DND-41 (cell line): ENCODE measurements around the gene TP73.

ENCODE experiments used
- ATAC-seq: fragments of 200-7000 bp; cut with Tn5 transposase; 3 replicates; pipeline ENCODE4 v1.9.1; 2021; ENCODE audit warnings: low read depth; ENCODE audit not compliant: insufficient read depth
- DNase-seq: peaks from one replicate; pipeline ENCODE4 v3.0.0-alpha.2; 2020
- H2AFZ ChIP-seq: 2 replicates; pipeline ENCODE4 v1.6.0; 2012; ENCODE audit warnings: low read depth, low read length
- H3K27ac ChIP-seq: 2 replicates; pipeline ENCODE4 v1.5.1; 2012; ENCODE audit warnings: low read length, inconsistent platforms
- H3K27me3 ChIP-seq: fragments of 200-600 bp; sonication (generic); 2 replicates; pipeline ENCODE4 v1.6.0; 2012; ENCODE audit warnings: low read length, mild to moderate bottlenecking, inconsistent platforms; ENCODE audit not compliant: insufficient read depth, poor library complexity
- H3K36me3 ChIP-seq: 2 replicates; pipeline ENCODE4 v1.5.1; 2012; ENCODE audit warnings: low read length, inconsistent platforms; ENCODE audit not compliant: insufficient read depth
- H3K4me1 ChIP-seq: 2 replicates; pipeline ENCODE4 v1.5.1; 2012; ENCODE audit warnings: mild to moderate bottlenecking, low read length; ENCODE audit not compliant: insufficient read depth
- H3K4me2 ChIP-seq: 2 replicates; pipeline ENCODE4 v1.6.0; 2012; ENCODE audit warnings: mild to moderate bottlenecking, moderate library complexity, low read length, inconsistent platforms; ENCODE audit not compliant: insufficient read depth
- H3K4me3 ChIP-seq, 2 experiments: fragments of 200-600 bp in 1 of 2; shearing (Covaris generic) in 1 of 2; 2 replicates each; pipeline ENCODE4 v1.5.1; 2012 to 2016; ENCODE audit warnings: inconsistent platforms in 2 of 2, low read length in 2 of 2, mild to moderate bottlenecking in 2 of 2, low read depth in 1 of 2, moderate library complexity in 1 of 2
- H3K79me2 ChIP-seq: 2 replicates; pipeline ENCODE4 v1.6.0; 2012; ENCODE audit warnings: low read length, inconsistent platforms; ENCODE audit not compliant: insufficient read depth
- H3K9ac ChIP-seq: 2 replicates; pipeline ENCODE4 v1.6.0; 2012; ENCODE audit warnings: low read depth, mild to moderate bottlenecking, inconsistent platforms, low read length, moderate library complexity
- H3K9me3 ChIP-seq: 2 replicates; pipeline ENCODE4 v1.5.1; 2012; ENCODE audit warnings: low read length, moderate library complexity, mild to moderate bottlenecking, inconsistent platforms; ENCODE audit not compliant: insufficient read depth, severe bottlenecking
- H4K20me1 ChIP-seq: 2 replicates; pipeline ENCODE4 v1.6.0; 2012; ENCODE audit warnings: low read length; ENCODE audit not compliant: insufficient read depth
- EZH2 ChIP-seq: IDR thresholded peaks from 3 replicates; pipeline ENCODE4 v1.6.1; 2012; ENCODE audit warnings: borderline replicate concordance, low read depth, mild to moderate bottlenecking, moderate library complexity, low read length, inconsistent platforms; ENCODE audit not compliant: severe bottlenecking
- TF ChIP-seq, protein P1 (sequence below): IDR thresholded peaks from 2 replicates; pipeline ENCODE4 v1.5.1; 2012; ENCODE audit warnings: borderline replicate concordance, low read length, moderate library complexity, mild to moderate bottlenecking; ENCODE audit not compliant: poor library complexity, severe bottlenecking; ENCODE audit errors: extremely low read depth

The TP73 gene

DNA sequence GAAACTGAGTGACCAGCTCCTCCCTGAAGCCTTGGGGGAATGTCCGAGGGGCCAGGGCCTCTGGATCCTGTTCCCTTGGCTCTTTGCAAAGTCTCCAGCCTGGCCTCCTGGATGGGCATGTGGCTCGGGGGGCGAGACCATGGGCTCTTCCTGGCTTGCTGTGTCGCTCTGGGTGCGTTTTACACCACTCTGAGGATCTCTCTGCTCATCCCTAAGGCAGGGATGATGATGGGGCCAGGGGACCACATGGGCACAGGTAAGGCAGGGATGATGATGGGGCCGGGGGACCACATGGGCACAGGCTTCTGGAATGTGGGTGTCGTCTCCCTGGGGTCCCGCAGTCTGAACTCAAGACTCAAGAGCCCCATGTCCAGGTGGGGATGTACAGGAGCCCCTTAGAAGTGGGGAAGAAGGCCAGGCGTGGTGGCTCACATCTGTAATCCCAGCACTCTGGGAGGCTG is 17.7 kb downstream of the TP73 start:
- H3K36me3 ChIP-seq, result no peaks in the 10 kb centered on the region
- TF ChIP-seq, protein P1, sequence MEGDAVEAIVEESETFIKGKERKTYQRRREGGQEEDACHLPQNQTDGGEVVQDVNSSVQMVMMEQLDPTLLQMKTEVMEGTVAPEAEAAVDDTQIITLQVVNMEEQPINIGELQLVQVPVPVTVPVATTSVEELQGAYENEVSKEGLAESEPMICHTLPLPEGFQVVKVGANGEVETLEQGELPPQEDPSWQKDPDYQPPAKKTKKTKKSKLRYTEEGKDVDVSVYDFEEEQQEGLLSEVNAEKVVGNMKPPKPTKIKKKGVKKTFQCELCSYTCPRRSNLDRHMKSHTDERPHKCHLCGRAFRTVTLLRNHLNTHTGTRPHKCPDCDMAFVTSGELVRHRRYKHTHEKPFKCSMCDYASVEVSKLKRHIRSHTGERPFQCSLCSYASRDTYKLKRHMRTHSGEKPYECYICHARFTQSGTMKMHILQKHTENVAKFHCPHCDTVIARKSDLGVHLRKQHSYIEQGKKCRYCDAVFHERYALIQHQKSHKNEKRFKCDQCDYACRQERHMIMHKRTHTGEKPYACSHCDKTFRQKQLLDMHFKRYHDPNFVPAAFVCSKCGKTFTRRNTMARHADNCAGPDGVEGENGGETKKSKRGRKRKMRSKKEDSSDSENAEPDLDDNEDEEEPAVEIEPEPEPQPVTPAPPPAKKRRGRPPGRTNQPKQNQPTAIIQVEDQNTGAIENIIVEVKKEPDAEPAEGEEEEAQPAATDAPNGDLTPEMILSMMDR, result no peak
- no peak for TF ChIP-seq EZH2
- H3K4me1 ChIP-seq, result no peaks in the 10 kb centered on the region
- H3K79me2 ChIP-seq, result peaks cover 71% of the 10 kb centered on the region
- no peaks in the 10 kb centered on the region for H3K27me3 ChIP-seq
- no peak overlapping the region for H3K4me2 ChIP-seq
- no peak overlapping the region for H2AFZ ChIP-seq
- H3K9ac ChIP-seq, result no peak overlapping the region
- no peak for ATAC-seq
- no peak for DNase-seq
- H4K20me1 ChIP-seq, result peaks cover 81% of the 10 kb centered on the region
- no peaks in the 10 kb centered on the region for H3K9me3 ChIP-seq
- H3K4me3 ChIP-seq, result no peak overlapping the region
- H3K27ac ChIP-seq, result no peak overlapping the region

- no peak overlapping the region for H2AFZ ChIP-seq
- H3K4me1 ChIP-seq, result no peaks in the 10 kb centered on the region
- H3K27ac ChIP-seq, result no peak overlapping the region
- H3K36me3 ChIP-seq, result no peaks in the 10 kb centered on the region
- peaks cover 73% of the 10 kb centered on the region for H3K79me2 ChIP-seq
- H3K27me3 ChIP-seq, result no peaks in the 10 kb centered on the region
- no peak overlapping the region for H3K4me3 ChIP-seq
- no peak for ATAC-seq
- H4K20me1 ChIP-seq, result peaks cover 89% of the 10 kb centered on the region
- H3K9ac ChIP-seq, result no peak overlapping the region
- H3K9me3 ChIP-seq, result no peaks in the 10 kb centered on the region
- H3K4me2 ChIP-seq, result no peak overlapping the region
- no peak for DNase-seq
- TF ChIP-seq EZH2, result no peak
- TF ChIP-seq, protein P1, result no peak
Measured at GRCh38 chr1:3670823-3671265, 18.5 kb downstream of the TP73 start.

GRCh38 chr1:3671371-3672180 is 19.3 kb downstream of the TP73 start:
- no peak for ATAC-seq
- no peak overlapping the region for H3K4me2 ChIP-seq

More at GRCh38 chr1:3671371-3672180, 19.3 kb downstream of the TP73 start:
- Histone ChIP-seq H3K27ac (no peak overlapping the region), H3K36me3 (no peaks in the 10 kb centered on the region), H3K9ac (no peak overlapping the region), H4K20me1 (peaks cover 90% of the 10 kb centered on the region), H2AFZ (no peak overlapping the region), H3K9me3 (no peaks in the 10 kb centered on the region), H3K79me2 (peaks cover 67% of the 10 kb centered on the region), H3K4me3 (no peak overlapping the region), H3K27me3 (no peaks in the 10 kb centered on the region), H3K4me1 (no peaks in the 10 kb centered on the region)
- no peak for DNase-seq
- TF ChIP-seq, protein P1, result no peak
- no peak for TF ChIP-seq EZH2
